HG02943 (cell line): ENCODE results near the gene PSAPL1.

Source experiments
- ATAC-seq: cut with Tn5 transposase; IDR thresholded peaks from one replicate; pipeline ENCODE4 v1.9.1; 2021; ENCODE audit warnings: mild to moderate bottlenecking, low read depth, moderate library complexity; ENCODE audit not compliant: unreplicated experiment

PSAPL1 gene

DNA sequence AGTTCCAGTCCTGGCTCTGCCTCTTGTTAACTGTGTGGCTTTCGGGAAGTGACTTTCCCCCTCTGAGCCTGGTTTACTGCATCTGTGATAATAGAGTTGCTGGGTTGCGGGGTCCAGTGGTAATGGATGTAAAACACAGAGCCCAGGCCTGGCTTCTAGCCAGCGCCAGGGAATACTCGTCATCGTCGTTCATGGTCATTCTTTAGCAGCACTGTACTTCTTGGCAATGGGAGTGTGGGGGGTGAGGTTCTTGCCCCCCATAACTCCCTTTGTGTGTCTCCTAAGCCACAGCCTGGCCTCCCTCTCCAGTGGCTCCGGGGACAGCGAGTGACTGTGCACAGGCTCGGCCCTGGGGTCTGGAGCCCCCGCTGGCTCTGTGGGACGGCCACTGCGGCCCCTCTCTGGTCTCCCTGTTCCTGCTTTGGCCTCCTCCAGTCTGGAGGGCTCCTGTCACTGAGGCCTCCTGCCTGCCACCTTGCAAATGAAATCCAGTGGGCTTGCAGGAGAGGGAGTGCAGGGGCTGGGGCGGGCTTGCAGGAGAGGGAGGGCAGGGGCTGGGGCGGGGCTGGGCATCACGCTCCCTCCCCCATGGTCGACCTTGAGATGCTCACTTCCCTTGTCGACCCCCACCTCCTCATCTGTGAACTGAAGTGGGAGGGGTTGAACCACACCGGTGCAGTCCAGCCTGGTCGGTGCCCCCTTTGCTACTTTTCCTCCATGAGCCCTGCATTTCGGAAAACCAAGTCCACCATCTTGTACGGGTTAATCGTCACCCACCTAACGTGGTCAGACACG lies 13.2 kb downstream of the PSAPL1 start:
- ATAC-seq, result no peak

DNA sequence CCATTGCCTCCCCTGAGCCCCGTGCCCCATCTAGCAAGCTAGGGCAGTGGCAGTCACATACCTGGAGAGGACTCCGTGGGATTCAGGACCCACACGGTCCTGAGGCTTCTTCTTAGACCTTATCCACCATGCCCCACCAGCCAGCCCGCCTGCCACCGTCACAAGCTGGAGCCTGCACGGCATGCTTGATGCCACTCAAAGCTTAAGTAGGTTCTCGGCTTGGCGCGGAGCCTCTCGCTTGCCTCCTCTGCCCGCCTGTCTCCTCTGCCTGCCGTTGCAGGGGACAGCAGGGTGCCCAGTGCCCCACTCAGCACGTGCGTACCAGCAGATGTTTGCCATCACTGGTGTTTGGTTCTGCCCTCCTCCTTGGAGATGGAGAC lies 14.1 kb downstream of the PSAPL1 start:
- ATAC-seq, result no peak

DNA sequence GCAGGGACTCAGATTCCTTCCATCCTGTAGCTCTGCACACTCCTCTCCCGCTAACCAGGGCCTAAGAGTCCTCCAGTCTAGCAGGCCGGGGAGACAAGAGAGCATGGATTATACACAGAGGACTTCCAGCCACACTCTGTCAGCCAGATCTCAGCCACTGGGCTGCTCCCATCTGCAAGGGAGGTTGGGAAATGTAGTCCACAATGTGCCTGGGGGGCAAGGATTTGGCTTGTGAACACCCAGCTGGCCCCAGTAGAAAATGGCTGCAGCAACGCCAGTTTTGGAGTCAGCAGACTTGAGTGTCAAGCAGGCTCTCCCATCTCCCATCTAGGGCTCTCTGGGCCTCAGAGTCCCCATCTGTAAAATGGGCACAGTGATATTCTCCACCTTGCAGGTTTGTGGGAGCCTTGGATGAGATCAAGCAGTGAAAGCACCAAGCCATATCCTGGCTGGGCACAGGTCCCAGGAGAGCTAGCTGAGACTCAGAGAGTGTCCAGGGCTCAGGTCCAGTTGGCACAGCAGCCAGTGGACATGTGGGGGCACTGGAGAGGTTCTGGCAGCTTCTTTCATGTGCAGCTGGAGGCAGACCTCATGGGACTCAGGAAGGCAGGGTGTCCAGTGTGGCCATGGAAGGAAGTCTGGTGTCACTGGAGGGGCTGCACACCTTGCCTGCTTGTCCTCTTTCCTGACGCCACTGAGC lies 14.6 kb downstream of the PSAPL1 start:
- no peak for ATAC-seq

DNA sequence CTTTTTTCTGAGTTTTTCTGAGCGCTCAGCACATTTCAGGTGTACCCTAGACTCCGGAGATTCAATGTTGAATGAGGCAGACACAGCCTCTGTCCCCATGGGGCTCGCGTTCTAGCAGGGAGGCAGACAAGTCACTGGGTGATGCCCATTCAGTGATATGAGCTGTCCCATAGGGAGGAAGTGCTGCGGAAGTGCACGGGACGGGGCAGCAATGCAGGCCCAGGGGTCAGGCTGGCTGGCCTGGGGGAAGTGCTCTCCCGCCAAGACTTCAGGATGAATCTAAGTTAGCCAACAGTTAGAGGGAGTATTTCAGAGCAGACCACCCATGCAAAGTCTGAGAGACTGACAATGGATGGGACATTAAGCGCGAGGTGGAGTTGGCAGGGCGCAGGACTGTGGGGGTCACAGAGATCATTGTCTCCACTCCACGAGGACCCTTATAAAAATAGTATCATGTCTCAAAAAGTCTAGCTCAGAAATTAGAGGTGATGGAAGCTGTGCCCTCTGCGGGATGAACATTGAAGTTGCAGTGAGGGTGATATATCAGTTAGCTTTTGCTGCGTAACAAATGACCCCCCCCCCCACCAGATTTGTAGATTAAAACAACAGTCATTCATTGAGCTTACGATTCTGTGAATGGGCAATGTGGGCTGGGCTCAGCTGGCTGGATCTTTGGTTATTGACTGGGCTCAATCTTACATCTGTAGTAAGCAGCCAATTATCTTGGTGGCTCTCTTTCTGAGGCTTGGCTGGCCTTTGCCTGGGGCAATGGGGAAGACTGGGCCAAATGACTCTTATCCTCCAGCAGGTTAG lies 16.4 kb downstream of the PSAPL1 start:
- ATAC-seq, result no peak

DNA sequence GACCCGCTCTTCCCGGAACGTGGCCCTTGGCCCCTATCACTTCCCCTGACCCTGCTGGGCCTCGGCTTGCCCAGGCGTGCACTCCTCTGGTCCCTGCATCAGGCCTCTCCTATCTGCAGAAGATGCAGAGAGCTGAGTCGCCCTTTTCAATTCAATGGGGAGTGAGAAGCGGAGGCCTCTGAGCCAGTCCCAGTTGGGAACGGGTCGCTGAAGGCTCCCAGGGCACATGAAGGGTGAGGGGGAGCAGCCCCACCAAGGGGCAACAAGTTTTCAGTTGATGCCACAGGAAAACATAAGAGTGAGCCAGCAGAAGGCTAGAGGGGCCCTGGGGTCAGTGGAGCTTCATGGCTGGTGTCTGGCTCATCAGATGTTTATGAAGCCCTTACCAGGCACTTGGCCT lies 17.1 kb downstream of the PSAPL1 start:
- ATAC-seq, result no peak

DNA sequence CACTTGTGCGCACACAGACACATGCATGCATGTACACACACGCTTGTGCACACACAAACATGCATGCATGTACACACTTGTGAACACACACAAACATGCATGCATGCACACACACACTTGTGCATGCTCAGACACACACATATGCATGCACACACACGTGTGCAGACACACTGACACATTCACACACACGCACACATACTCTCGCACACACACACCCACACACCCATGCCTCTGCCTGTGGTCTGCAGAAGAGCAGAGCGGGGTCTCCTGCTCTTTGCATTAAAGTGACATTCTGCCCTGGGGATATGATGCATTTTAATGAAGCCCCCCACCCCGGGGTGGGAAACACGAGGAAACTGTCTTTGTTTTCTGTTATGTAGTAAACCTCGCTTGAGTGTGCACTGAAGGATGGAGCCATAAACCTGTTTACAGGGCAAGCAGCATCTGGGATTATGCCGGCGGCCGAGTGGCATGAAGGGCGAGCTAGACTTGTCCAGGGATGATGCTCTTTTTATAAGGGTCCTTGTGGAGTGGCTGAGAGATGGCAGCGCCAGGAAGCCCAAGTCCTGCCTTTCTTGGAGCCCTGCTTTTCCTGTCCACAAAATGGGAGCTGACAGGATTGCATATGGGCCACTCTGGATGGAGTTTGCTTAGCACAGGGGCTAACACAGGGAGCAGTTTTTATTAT lies 17.8 kb downstream of the PSAPL1 start:
- ATAC-seq, result no peak

DNA sequence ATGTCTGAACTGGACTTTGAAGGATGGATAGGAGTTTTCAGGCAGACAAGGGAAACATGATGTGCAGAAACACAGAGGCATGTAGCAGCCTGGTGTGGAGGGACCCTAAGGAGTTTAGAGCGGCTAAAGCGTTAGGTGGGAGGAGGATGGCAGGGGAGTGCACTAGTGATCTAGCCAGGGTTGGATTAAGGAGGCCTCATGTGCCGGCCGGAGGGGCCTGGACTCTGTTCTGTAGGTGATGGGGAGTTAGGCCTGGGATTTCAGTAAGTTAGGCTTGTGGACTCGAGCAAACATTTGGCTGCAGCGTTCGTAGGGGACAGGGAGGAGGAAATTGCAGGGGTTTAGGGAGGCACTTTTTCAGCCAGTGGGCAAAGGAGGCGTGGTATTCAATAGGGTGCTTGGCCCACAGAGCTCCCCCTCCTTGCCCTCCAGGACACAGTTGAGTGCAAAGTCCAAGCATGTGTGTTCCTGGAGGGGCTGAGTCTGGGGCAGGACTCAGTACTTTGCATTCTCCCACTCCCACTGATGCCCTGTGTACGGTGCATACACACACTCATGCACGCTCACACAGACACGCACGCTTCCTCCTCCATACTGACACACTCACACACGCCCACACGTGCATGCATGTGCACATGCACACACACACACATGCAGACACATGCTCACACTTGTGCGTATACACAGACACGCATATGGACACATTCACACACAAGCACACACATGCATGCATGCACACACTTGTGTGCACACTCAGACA lies 18.6 kb downstream of the PSAPL1 start:
- no peak for ATAC-seq

DNA sequence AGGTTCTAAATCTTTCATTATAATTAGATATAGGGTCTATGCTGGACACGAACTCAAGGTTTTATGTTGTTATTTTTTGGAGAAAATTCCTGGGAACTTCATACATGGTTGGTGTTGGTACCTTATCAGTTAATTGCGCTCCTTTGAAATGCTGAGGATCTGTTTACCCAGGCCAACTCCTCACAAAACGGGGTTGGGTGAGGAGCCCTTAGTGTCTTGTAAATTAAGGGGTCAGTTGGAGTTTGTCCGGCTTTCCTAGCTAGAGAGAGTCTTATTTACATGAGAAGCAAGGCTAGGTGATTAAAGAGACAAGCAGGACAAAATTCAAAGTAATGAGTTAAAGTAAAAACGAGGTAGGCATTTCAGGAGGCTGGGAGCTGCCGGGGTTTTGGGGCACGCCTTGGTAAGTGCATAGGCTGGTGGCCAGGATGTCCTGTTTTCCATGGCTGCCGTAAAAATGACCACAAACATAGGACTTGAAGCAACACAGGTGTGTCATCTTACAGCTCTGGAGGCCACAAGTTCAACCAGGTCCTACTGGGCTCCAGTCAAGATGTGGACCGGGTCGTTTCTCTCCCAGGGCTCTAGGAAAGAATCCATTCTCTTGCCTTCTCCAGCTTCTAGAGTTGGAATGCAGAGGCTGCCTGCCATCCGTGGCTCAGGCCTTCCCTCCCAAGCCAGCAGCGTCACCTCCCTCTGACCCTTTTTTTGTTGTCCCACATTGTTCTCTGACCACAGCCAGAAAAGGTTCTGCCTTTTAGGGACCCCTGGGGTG lies 19.8 kb downstream of the PSAPL1 start:
- no peak for ATAC-seq

DNA sequence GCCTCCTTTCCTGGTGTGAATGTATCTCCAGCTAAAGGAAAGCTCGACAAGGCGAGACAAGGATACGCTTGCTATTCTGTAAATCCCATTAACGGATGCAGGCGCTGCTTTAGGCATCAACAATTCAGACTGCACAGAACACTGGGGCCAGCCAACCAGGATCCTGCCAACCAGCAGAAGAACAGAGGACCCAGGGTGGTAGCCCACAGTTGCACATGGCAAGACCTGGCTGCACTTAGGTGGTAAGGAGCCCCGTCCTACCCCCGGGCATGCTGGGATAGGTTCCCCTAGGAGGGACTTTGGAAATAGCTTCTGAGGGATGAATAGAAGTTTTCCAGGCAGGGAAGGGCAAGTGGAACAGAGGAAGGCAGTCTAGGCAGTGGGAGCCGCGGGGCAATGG lies 20.7 kb downstream of the PSAPL1 start:
- ATAC-seq, result no peak

DNA sequence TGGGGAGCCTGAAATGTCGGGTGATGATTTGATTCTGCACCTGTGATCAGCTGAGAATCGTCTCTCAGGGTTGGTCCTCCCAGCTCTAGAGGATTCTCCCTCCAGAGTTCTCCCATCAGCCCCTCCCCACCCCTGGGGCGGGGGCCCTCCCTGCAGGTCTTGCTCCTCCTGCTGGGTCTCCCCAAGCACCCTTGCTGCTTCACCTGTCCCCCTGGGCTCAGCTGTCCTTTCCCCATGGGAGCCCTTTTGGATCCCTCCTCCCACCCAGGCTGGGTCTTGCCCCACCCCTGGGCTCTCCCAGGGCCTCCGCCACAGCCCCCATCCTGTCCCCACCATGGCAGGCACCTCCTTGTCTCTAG lies 22.2 kb downstream of the PSAPL1 start:
- no peak for ATAC-seq

DNA sequence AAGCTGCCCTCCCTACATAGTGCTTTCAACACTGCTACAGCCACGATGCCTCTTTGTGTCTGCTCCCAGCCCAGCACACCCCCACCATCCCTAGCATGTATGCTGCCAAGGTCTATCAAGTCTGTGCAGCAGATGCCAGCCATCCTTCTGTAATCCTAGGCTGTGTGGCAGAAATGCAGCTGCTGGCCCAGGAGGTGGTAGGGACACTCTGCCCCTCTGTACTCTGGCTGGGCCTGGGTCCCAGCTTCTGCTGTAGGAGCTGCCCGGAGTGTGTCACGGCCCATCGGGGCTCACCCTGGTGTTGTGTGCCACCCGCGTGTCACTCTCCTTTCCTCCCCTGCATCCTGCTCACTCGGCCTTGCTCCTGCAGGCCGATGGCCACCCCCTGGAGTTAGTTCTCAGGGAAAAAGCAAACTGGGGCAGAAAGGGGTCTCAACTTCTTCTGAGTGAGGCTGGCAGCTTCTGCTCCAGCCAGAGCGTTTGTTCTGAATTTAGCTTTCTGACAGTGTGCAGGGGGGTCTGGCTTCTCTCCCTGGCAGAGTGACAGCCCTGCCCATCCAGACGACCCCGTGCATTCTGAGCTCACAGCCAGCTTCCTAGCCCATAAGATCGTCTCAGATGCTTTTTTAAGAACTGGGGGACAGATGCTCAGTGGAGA lies 22.7 kb downstream of the PSAPL1 start:
- ATAC-seq, result no peak

DNA sequence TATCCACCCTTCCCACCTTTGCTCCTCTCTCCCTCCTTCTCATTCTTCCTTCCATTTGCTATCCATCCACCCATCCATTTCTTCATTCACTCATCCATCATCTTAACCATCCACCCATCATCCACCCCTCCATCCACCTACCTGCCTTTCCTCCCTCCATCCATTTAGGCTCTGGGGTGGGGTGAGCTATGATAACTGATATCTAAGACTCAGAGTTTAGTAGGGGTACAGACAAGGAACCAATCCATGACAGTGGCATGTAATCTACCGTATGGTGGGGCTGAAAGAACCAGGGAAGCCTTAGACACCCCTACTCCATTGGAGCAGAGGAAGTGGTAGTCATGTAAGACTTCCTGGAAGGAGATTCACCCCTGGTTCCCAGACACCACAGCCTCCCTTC lies 23.2 kb downstream of the PSAPL1 start:
- ATAC-seq, result no peak

DNA sequence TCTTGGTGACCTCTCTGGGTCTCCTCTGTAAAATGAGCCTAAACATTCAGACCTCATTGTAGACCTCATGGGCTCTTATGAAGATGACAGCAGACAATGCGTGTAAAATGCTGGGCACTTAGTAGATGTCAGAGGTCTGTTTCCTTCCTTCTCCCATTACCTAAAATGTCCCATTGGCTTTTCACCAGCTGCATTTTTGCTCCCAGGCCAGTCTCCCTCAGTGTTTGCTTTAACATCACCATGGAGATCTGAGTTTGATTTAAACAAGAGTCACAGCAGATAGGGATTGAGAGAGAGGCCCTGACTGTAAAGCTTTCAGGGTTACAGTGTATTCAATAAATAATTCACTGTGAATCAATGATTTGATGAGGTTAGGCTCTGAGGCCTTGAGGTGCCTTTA lies 24.3 kb downstream of the PSAPL1 start:
- no peak for ATAC-seq

DNA sequence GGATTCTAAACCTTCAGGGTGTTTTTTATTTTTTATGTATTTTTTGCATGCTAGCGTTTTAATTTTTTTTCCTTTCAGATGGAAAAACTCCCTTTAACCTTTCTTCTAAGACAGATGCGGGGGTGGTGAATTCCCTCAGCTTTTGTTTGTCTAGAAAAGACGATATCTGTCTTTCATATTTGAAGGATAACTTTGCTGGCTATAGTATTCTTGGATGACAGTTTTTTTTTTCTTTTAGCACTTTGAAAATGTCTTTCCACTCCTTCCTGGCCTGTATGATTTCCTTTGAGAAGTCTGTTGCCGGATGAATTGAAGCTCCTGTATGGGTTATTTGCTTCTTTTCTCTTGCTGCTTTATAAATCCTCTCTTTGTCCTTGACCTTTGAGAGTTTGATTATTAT lies 26.6 kb downstream of the PSAPL1 start:
- ATAC-seq, result no peak

DNA sequence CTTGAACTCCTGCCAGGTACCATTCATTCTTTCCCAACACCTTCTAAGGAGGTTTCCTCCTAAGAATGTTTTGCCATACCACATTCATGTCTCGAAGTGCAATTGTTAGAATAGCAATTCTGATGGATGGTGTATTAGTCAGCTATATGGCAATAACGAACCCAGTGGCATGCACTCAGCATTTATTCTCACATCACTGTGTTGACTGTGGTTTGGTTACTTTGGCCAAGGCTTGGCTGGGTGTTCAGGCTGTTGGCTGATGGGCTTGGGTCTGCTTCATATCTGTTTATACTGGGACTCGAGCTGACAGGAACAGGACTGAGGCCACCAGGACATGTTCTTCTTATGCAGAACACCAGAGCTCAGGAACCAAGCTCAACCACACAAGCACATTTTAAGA lies 31.7 kb downstream of the PSAPL1 start:
- ATAC-seq, result no peak

DNA sequence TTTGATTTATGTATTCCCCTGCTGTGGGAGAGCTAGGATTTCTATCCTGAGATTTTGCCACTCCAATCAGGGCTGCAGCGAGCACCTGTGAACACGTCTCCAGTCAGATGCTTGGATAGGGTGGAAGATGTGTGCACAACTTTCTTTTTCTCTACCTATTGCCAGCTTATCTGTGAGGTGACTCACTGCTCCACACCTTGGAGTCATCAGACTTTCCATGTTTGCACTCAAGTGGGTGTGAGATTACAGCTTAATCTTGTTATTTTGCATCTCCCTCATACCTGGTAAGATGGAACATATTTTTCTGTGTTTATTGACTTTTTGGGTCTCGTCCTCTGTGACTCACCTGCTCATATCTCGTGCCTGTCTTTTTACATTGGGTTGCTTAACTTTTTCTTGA lies 32.2 kb downstream of the PSAPL1 start:
- ATAC-seq, result no peak

DNA sequence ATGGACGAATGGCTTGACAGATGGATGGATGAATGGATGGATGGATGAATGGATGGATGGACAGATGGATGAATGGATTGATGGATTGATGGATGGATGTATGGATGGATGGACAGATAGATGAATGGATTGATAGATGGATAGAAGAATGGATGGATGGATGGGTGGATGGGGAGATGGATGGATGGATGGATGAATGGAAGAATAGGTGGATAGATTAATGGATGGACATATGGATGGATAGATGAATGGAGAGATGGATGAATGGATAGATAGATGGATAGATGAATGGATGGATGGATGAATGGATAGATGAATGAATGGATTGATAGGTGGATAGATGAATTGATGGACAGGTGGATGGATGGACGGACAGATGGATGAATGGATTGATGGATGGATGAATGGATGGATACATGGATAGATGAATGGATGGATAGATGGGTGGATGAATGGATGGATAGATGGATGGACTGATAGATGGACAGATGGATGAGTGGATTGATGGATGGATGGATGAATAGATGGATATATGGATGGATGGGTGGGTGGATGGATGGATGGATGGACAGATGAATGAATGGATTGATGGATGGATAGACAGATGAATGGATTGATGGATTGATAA lies 33.9 kb downstream of the PSAPL1 start:
- no peak for ATAC-seq

DNA sequence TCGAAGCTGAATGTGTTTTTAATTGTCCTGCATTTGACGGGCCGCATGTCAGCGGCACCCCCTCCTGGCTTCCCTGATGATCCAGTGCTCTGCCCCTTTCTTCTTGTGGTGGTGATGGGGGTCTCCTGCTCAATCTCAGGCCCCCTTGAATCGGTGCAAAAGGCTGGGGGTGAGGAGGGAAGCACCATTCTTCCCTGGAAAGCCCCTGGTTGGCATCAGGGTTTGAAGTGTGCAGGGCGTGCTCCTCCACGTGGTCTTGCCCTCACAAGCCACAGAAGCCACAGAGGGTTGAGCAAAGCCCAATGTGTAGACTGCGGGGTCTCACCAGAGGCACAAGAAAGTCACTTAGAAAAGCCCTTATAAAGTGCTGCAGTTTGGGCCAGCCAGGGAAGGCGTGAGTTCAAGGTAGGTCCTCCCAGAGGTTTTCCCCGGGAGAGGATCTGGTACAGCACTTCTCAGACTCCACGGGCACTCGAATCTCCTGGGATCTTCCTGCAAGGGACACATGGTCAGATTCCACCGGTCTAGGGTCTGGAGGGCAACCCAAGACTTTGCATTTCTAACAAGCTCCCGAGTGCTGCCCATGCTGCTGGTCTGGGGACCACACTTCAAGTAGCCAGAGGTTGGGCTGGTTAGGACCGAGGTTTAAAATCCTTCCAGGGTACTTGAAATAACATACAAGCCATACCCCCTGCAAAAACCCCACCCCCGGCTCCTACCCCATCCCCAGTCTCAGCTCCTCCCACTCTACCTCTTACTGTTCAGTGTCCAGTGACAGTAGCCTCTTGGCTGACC lies 35.1 kb downstream of the PSAPL1 start:
- no peak for ATAC-seq
